ENCODE results near the gene SCN1B. TPM values are rescaled to one million over a fixed set of nuclear protein-coding genes. Genes with fewer than 3 reads are reported as not detected.

The SCN1B gene
- total and polyA plus RNA-seq, 2 of the 13 experiments (the other 11 are each of a cell fraction or from before 2014, with no cell fraction given), result 2.7 to 20.1 TPM

- TF ChIP-seq ZNF709 (CRISPR knock-in tag; IDR thresholded peaks at IDR 0.05) (no peak; the same call in 1 of the 2 replicates), SALL1 (CRISPR knock-in tag; IDR thresholded peaks at IDR 0.05) (0 out of 2 replicates have a peak, but pooled peaks have one; percentile 5), ATF7 (IDR thresholded peaks at IDR 0.05) (no peak), ATF7 (CRISPR knock-in tag; IDR thresholded peaks at IDR 0.05) (no peak; the same call in 1 of the 2 replicates), ZNF780A (CRISPR knock-in tag; IDR thresholded peaks at IDR 0.05) (no peak), ZBTB21 (CRISPR knock-in tag; IDR thresholded peaks at IDR 0.05) (no peak), ARNT (IDR thresholded peaks at IDR 0.05) (no peak), THAP8 (CRISPR knock-in tag; IDR thresholded peaks at IDR 0.05; ENCODE audit: borderline replicate concordance) (no peak), ZNF326 (CRISPR knock-in tag; IDR thresholded peaks at IDR 0.05; ENCODE audit: borderline replicate concordance) (no peak), ZNF17 (CRISPR knock-in tag; IDR thresholded peaks at IDR 0.05) (no peak), NAIF1 (CRISPR knock-in tag; IDR thresholded peaks at IDR 0.05; ENCODE audit: borderline replicate concordance) (no peak), PPARG (CRISPR knock-in tag; conservative IDR thresholded peaks at IDR 0.05) (no peak), ZNF776 (CRISPR knock-in tag; IDR thresholded peaks at IDR 0.05) (no peak), SRSF1 (optimal IDR thresholded peaks at IDR 0.05; ENCODE audit: low read depth, low read length) (peak; percentile 31), ZNF678 (CRISPR knock-in tag; IDR thresholded peaks at IDR 0.05) (0 out of 2 replicates have a peak, but pooled peaks have one; percentile 41), ZNF746 (CRISPR knock-in tag; IDR thresholded peaks at IDR 0.05) (no peak)
- TF ChIP-seq, protein P1, sequence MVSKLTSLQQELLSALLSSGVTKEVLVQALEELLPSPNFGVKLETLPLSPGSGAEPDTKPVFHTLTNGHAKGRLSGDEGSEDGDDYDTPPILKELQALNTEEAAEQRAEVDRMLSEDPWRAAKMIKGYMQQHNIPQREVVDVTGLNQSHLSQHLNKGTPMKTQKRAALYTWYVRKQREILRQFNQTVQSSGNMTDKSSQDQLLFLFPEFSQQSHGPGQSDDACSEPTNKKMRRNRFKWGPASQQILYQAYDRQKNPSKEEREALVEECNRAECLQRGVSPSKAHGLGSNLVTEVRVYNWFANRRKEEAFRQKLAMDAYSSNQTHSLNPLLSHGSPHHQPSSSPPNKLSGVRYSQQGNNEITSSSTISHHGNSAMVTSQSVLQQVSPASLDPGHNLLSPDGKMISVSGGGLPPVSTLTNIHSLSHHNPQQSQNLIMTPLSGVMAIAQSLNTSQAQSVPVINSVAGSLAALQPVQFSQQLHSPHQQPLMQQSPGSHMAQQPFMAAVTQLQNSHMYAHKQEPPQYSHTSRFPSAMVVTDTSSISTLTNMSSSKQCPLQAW (CRISPR knock-in tag; IDR thresholded peaks at IDR 0.05), result no peak
- TF ChIP-seq, protein P2, sequence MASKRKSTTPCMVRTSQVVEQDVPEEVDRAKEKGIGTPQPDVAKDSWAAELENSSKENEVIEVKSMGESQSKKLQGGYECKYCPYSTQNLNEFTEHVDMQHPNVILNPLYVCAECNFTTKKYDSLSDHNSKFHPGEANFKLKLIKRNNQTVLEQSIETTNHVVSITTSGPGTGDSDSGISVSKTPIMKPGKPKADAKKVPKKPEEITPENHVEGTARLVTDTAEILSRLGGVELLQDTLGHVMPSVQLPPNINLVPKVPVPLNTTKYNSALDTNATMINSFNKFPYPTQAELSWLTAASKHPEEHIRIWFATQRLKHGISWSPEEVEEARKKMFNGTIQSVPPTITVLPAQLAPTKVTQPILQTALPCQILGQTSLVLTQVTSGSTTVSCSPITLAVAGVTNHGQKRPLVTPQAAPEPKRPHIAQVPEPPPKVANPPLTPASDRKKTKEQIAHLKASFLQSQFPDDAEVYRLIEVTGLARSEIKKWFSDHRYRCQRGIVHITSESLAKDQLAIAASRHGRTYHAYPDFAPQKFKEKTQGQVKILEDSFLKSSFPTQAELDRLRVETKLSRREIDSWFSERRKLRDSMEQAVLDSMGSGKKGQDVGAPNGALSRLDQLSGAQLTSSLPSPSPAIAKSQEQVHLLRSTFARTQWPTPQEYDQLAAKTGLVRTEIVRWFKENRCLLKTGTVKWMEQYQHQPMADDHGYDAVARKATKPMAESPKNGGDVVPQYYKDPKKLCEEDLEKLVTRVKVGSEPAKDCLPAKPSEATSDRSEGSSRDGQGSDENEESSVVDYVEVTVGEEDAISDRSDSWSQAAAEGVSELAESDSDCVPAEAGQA (IDR thresholded peaks at IDR 0.05; ENCODE audit: low read depth), result no peak
- TF ChIP-seq, protein P2 (CRISPR knock-in tag; IDR thresholded peaks at IDR 0.05; ENCODE audit: borderline replicate concordance), result no peak
Measured at GRCh38 chr19:35041548-35042055, 11.3 kb downstream of the SCN1B start, which contains the start of gene HPN (continued).
